Right atrium auricular region (tissue), 2 donors: ENCODE results near the gene SIRPB2. TPM values are rescaled to one million over a fixed set of nuclear protein-coding genes. Genes with fewer than 3 reads are reported as not detected.
A peak's percentile ranks its signal among the peaks of the same experiment; 100 is the strongest.

Source experiments
- DNase-seq: peaks from one replicate; pipeline ENCODE4 v3.0.0-alpha.2; 2019; ENCODE audit warnings: low spot score
- H3K27ac ChIP-seq, 2 donors: fragments of 200-600 bp; sonication (generic); 1 replicate in 1 of 2; 2 replicates in 1 of 2; pipeline ENCODE4 v1.5.1; 2016 to 2019
- H3K27me3 ChIP-seq, 2 donors: fragments of 200-600 bp; sonication (generic); one replicate each; pipeline versions ENCODE4 v1.5.1 to v1.6.0; 2017 to 2019
- H3K36me3 ChIP-seq: fragments of 200-600 bp; sonication (generic); one replicate; pipeline ENCODE4 v1.5.1; 2016
- H3K4me1 ChIP-seq, 2 donors: fragments of 200-600 bp; sonication (generic); one replicate each; pipeline versions ENCODE4 v1.5.1 to v1.6.0; 2017 to 2019
- H3K4me3 ChIP-seq, 2 donors: fragments of 200-600 bp; sonication (generic); 1 replicate in 1 of 2; 2 replicates in 1 of 2; pipeline ENCODE4 v1.5.1; 2017 to 2019; ENCODE audit warnings: mild to moderate bottlenecking in 1 of 2, moderate library complexity in 1 of 2
- H3K9me3 ChIP-seq, 2 donors: fragments of 200-600 bp; sonication (generic); one replicate each; pipeline ENCODE4 v1.5.1; 2019
- CTCF ChIP-seq, 2 donors: fragments of 200-600 bp; sonication (generic); IDR thresholded peaks; one replicate each; pipeline ENCODE4 v1.5.1; 2019; ENCODE audit warnings: antibody characterized with exemption in 2 of 2
- total RNA-seq, 2 donors: library from RNA; depleted of rRNA; stranded (reverse); fragments of >200 nt; gene quantifications; one replicate each; pipeline ENCODE4 v1.1.0, GENCODE V29; 2016

Gene SIRPB2
- total RNA-seq, 2 donors from 2014 or later = 2.6 to 4.4 TPM

DNA sequence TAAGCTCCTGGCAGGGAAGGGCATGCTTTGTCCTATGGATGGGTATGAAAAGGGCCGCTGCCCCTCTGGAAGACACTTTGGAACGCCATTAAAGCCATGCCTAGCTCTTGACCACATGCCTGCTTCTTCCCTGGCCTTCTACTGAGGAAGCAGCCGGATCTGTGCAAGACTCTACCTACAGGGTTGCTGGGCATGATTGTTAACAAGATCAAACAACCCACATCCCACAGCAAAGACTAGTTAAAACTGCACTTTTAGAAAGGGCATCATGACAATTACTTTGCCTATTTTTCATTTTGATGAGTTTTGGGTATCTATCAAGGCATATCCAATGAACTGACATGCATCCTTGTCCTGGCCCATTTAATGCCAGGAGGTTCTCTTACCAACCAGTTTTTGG is 50.1 kb downstream of the SIRPB2 start:
- no peak for DNase-seq
- no peak for TF ChIP-seq CTCF (IDR thresholded peaks at IDR 0.05)
- Histone ChIP-seq H3K27ac (no peak overlapping the region), H3K4me1 (no peaks in the 10 kb centered on the region), H3K9me3 (no peaks in the 10 kb centered on the region), H3K36me3 (peaks cover 50% of the 10 kb centered on the region), H3K4me3 (no peak overlapping the region), H3K27me3 (no peaks in the 10 kb centered on the region)

DNA sequence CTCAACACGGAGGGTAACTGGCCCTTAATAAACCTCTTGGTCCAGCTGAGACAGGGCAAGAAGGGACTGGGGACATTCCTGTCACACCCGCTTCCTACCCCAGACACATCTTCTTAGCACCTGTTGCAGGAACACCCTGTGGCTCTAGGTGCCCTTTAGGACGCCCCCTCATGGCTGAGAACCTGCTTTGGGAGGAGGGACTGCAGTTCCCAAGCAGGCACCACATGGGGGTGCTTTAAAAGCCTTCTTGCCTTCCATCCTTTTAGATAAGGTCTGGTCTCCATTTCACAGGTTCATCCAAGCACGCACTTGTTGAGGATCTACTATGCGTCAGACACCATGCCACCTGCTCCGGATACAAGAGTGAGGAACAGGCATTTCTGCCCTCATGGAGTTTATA is 51.2 kb downstream of the SIRPB2 start:
- DNase-seq = no peak
- no peak for TF ChIP-seq CTCF (IDR thresholded peaks at IDR 0.05)
- peaks cover 39% of the 10 kb centered on the region for H3K36me3 ChIP-seq
- H3K4me3 ChIP-seq = no peak overlapping the region
- H3K27me3 ChIP-seq = no peaks in the 10 kb centered on the region
- H3K9me3 ChIP-seq = no peaks in the 10 kb centered on the region
- no peak overlapping the region for H3K27ac ChIP-seq
- H3K4me1 ChIP-seq = no peaks in the 10 kb centered on the region

DNA sequence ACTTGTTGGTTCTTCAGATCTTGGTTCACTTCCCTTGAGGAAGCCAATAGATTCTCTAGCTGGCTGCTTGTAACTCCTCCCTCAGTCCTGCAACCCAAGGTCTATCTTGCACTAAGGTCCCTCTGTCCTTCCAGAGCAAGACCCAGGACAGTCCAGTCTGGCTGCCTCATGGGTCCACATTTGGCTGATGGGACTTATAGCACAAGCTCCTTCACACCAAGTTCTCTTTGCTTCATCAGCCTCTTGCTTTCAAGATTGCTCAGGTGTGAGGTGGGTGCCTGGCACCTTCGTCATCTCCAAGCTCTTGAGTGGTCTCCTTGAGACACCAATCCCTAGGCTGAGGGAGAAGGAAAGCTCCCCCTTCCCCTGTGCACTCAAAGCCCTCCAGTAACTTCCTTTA is 52.9 kb downstream of the SIRPB2 start:
- Histone ChIP-seq H3K4me3 (no peak overlapping the region), H3K27me3 (no peaks in the 10 kb centered on the region), H3K4me1 (no peaks in the 10 kb centered on the region), H3K9me3 (no peaks in the 10 kb centered on the region), H3K36me3 (peaks cover 22% of the 10 kb centered on the region), H3K27ac (no peak overlapping the region)
- no peak for DNase-seq
- no peak for TF ChIP-seq CTCF (IDR thresholded peaks at IDR 0.05)

DNA sequence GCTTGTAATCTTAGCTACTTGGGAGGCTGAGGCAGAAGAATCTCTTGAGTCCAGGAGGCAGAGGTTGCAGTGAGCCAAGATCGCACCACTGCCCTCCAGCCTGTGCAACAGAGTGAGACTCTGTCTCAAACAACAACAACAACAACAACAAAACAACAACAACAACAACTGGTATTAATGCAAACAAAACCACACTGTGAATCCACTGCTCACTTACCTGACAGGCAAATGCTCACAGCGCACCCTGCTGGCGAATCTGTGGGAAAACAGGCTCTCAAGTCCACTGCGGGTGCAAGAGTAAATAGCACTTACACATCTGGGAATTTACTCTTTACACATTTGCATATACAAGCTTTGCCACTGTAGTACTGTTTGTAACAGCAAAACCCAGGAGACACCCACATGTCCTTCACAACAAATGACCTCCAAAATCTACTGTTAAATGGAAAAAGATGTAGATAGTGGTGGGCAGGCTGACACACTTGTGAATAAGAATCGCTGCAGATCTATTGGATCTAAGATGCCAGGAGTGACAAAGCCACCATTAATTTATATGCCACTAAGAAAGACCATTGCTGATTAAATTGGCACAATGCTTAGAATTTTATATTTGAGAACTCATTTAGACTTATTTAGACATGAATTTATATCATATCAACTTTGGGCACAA is 53.9 kb downstream of the SIRPB2 start:
- DNase-seq = peak; percentile 78
- TF ChIP-seq CTCF (IDR thresholded peaks at IDR 0.05) = peak; percentile 42 to 88
- Histone ChIP-seq H3K4me1 (no peaks in the 10 kb centered on the region), H3K27ac (no peak overlapping the region), H3K27me3 (no peaks in the 10 kb centered on the region), H3K36me3 (peaks cover 12% of the 10 kb centered on the region), H3K4me3 (no peak overlapping the region), H3K9me3 (no peaks in the 10 kb centered on the region)

GRCh38 chr20:1436263-1436662 is 55.0 kb downstream of the SIRPB2 start:
- Histone ChIP-seq H3K36me3 (peaks cover 1% of the 10 kb centered on the region), H3K27ac (no peak overlapping the region), H3K27me3 (no peaks in the 10 kb centered on the region), H3K4me3 (no peak overlapping the region), H3K9me3 (no peaks in the 10 kb centered on the region), H3K4me1 (no peaks in the 10 kb centered on the region)
- no peak for TF ChIP-seq CTCF (IDR thresholded peaks at IDR 0.05)
- no peak for DNase-seq

GRCh38 chr20:1435337-1435699 is 55.9 kb downstream of the SIRPB2 start:
- Histone ChIP-seq H3K36me3 (no peaks in the 10 kb centered on the region), H3K4me1 (no peaks in the 10 kb centered on the region), H3K9me3 (no peaks in the 10 kb centered on the region), H3K4me3 (no peak overlapping the region), H3K27me3 (no peaks in the 10 kb centered on the region), H3K27ac (no peak overlapping the region)
- no peak for TF ChIP-seq CTCF (IDR thresholded peaks at IDR 0.05)
- no peak for DNase-seq
